ENCODE data around the gene SPR. TPM values are rescaled to one million over a fixed set of nuclear protein-coding genes. Genes with fewer than 3 reads are reported as not detected.

The SPR gene
- total and polyA plus RNA-seq, 9 of the 15 experiments (the other 6 are each of a cell fraction or from before 2014, with no cell fraction given) = 7.7 to 38.3 (median 26.3) TPM

GRCh38 chr2:72887740-72888437, 681 bp downstream of the SPR start (continued):
- peak; percentile 41 to 64 for TF ChIP-seq RAD21 (CRISPR knock-in tag; conservative IDR thresholded peaks at IDR 0.05 in 1 of 2, IDR thresholded peaks at IDR 0.05 in 1 of 2)
- no peak for TF ChIP-seq ELF4 (CRISPR knock-in tag; IDR thresholded peaks at IDR 0.05)
- TF ChIP-seq LEF1 (IDR thresholded peaks at IDR 0.05) = no peak
- no peak for TF ChIP-seq MTF1 (CRISPR knock-in tag; IDR thresholded peaks at IDR 0.05; ENCODE audit: borderline replicate concordance)
- no peak for TF ChIP-seq ZNF512 (tag; IDR thresholded peaks at IDR 0.05)
- TF ChIP-seq SAP30 (IDR thresholded peaks at IDR 0.05; ENCODE audit: borderline replicate concordance, insufficient read depth, low read depth, low read length, poor library complexity, severe bottlenecking) = no peak
- TF ChIP-seq BACH1 (tag; IDR thresholded peaks at IDR 0.05) = no peak
- TF ChIP-seq MNT (conservative IDR thresholded peaks at IDR 0.05) = peak; percentile 38 to 48; a peak in 3 of 4 replicates
- no peak for TF ChIP-seq TCF3 (CRISPR knock-in tag; IDR thresholded peaks at IDR 0.05)
- no peak for TF ChIP-seq ZNF134 (CRISPR knock-in tag; conservative IDR thresholded peaks at IDR 0.05)
- no peak; the same call in 1 of the 2 replicates for TF ChIP-seq CBFB (CRISPR knock-in tag; IDR thresholded peaks at IDR 0.05)
- no peak for TF ChIP-seq ZNF384 (IDR thresholded peaks at IDR 0.05; ENCODE audit: low read depth, low read length)
- no peak for TF ChIP-seq RFX7 (CRISPR knock-in tag; IDR thresholded peaks at IDR 0.05)
- no peak for TF ChIP-seq KDM2B (CRISPR knock-in tag; IDR thresholded peaks at IDR 0.05)
- no peak for TF ChIP-seq HMG20A (CRISPR knock-in tag; conservative IDR thresholded peaks at IDR 0.05)
- no peak for TF ChIP-seq MYNN (IDR thresholded peaks at IDR 0.05)
- no peak for TF ChIP-seq MYNN (CRISPR knock-in tag; IDR thresholded peaks at IDR 0.05)
- TF ChIP-seq ILK (tag; IDR thresholded peaks at IDR 0.05; ENCODE audit: borderline replicate concordance, low read depth) = no peak
- no peak for TF ChIP-seq FOXA3 (CRISPR knock-in tag; conservative IDR thresholded peaks at IDR 0.05 in 1 of 2, IDR thresholded peaks at IDR 0.05 in 1 of 2)
- TF ChIP-seq CXXC5 (CRISPR knock-in tag; IDR thresholded peaks at IDR 0.05) = no peak
- TF ChIP-seq ZNF436 (CRISPR knock-in tag; IDR thresholded peaks at IDR 0.05) = no peak
- no peak for TF ChIP-seq FOXP4 (CRISPR knock-in tag; IDR thresholded peaks at IDR 0.05; ENCODE audit: borderline replicate concordance)
- 0 out of 2 replicates have a peak, but pooled peaks have one; percentile 21 for TF ChIP-seq SMARCA4 (IDR thresholded peaks at IDR 0.05)

All from K562 (cell line).